Measurements from ENCODE around the gene SARM1. TPM values are rescaled to one million over a fixed set of nuclear protein-coding genes. Genes with fewer than 3 reads are reported as not detected.

The SARM1 gene
- 10 to 100 TPM; 11.7 to 12.7 TPM for total RNA-seq
- long read RNA-seq, partial matches to known transcripts = 2 of 8 reads
- long read RNA-seq, other reads (novel, unspliced or antisense) = 6 of 8 reads

- DNase-seq (peak; percentile 77 to 79), ATAC-seq (peak; percentile 42)
- intact Hi-C loops (cut with DNase I, micrococcal nuclease) = no loop called here
Observed at GRCh38 chr17:28371245-28372202, at the start of gene SARM1. Gene SARM1 (plus strand): TSS chr17:28371694. CDS start chr17:28372033, 339 bp downstream.

- ATAC-seq = no peak
- no peak for DNase-seq
Observed at GRCh38 chr17:28324267-28324745, 47.2 kb upstream of the SARM1 start.

GRCh38 chr17:28324781-28325180, 46.7 kb upstream of the SARM1 start:
- intact Hi-C loops (cut with DNase I, micrococcal nuclease) = no loop called here
- ATAC-seq = no peak

More at GRCh38 chr17:28324267-28324745, 47.2 kb upstream of the SARM1 start:
- intact Hi-C loops (cut with DNase I, micrococcal nuclease) = no loop called here

GRCh38 chr17:28325211-28325610, 46.3 kb upstream of the SARM1 start:
- intact Hi-C loops (cut with DNase I, micrococcal nuclease) = no loop called here
- ATAC-seq = no peak
- no peak for DNase-seq

More at GRCh38 chr17:28324781-28325180, 46.7 kb upstream of the SARM1 start:
- no peak for DNase-seq

- DNase-seq = no peak
- intact Hi-C loops (cut with DNase I, micrococcal nuclease) = no loop called here
- ATAC-seq = peak; percentile 87
Observed at GRCh38 chr17:28326114-28326513, 45.4 kb upstream of the SARM1 start.

- no peak for DNase-seq
- ATAC-seq = no peak
- intact Hi-C loops (cut with DNase I, micrococcal nuclease) = no loop called here
Observed at GRCh38 chr17:28327031-28327607, 44.4 kb upstream of the SARM1 start.

- ATAC-seq (no peak), DNase-seq (no peak)
- intact Hi-C loops (cut with DNase I, micrococcal nuclease) = no loop called here
Observed at GRCh38 chr17:28327709-28328108, 43.8 kb upstream of the SARM1 start.

GRCh38 chr17:28328325-28328724, 43.2 kb upstream of the SARM1 start:
- ATAC-seq (no peak), DNase-seq (no peak)
- intact Hi-C loops (cut with DNase I, micrococcal nuclease) = no loop called here

GRCh38 chr17:28330671-28331070, 40.8 kb upstream of the SARM1 start:
- ATAC-seq (no peak), DNase-seq (no peak)
- intact Hi-C loops (cut with DNase I, micrococcal nuclease) = no loop called here

- DNase-seq (no peak), ATAC-seq (no peak)
- intact Hi-C loops (cut with DNase I, micrococcal nuclease) = no loop called here
Observed at GRCh38 chr17:28331891-28332420, 39.5 kb upstream of the SARM1 start.

- no peak for ATAC-seq
- DNase-seq = no peak
- intact Hi-C loops (cut with DNase I, micrococcal nuclease) = no loop called here
Observed at GRCh38 chr17:28333083-28333746, 38.3 kb upstream of the SARM1 start.

GRCh38 chr17:28334171-28334570, 37.3 kb upstream of the SARM1 start:
- no peak for ATAC-seq
- intact Hi-C loops (cut with DNase I, micrococcal nuclease) = no loop called here
- no peak for DNase-seq

- ATAC-seq (peak; percentile 4), DNase-seq (no peak)
- intact Hi-C loops (cut with DNase I, micrococcal nuclease) = no loop called here
Observed at GRCh38 chr17:28334666-28335200, 36.8 kb upstream of the SARM1 start.

- ATAC-seq (peak; percentile 92), DNase-seq (peak; percentile 96 to 100)
- intact Hi-C loops (cut with DNase I, micrococcal nuclease) = no loop called here
Observed at GRCh38 chr17:28335201-28335958, 36.1 kb upstream of the SARM1 start, which contains the start of the genes IFT20 and TNFAIP1. Gene IFT20 (minus strand): TSS chr17:28335472. CDS start chr17:28331985, 3,487 bp downstream. Gene TNFAIP1 (plus strand): TSS chr17:28335761. CDS start chr17:28339522, 3,761 bp downstream.

GRCh38 chr17:28335959-28336871, 35.3 kb upstream of the SARM1 start:
- ATAC-seq (peak; percentile 30), DNase-seq (peak; percentile 46 to 65)
- intact Hi-C loops (cut with DNase I, micrococcal nuclease) = no loop called here

GRCh38 chr17:28338056-28338768, 33.3 kb upstream of the SARM1 start:
- ATAC-seq (no peak), DNase-seq (no peak)
- intact Hi-C loops (cut with DNase I, micrococcal nuclease) = no loop called here
